ENCODE data around the gene DNAJB4.

DNA sequence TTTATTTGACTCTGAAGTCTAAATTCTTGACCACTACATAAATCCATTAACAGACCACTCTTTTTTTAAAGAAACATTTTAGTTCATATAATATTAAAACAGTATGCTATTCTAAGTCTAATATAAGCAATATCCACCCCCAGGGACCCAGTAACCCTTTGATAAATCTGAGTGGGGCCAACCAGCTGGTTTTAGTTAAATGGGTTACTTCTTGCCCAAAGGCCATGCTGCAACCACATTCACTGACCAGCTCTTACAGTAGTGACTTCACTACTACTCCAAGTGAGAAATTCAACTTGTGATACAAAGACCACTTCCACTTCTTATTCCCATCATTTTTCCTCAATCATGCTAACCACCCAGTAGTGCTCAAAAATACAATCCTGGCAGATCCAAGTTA, 46.3 kb upstream of the DNAJB4 start:
- TF ChIP-seq, protein P1, sequence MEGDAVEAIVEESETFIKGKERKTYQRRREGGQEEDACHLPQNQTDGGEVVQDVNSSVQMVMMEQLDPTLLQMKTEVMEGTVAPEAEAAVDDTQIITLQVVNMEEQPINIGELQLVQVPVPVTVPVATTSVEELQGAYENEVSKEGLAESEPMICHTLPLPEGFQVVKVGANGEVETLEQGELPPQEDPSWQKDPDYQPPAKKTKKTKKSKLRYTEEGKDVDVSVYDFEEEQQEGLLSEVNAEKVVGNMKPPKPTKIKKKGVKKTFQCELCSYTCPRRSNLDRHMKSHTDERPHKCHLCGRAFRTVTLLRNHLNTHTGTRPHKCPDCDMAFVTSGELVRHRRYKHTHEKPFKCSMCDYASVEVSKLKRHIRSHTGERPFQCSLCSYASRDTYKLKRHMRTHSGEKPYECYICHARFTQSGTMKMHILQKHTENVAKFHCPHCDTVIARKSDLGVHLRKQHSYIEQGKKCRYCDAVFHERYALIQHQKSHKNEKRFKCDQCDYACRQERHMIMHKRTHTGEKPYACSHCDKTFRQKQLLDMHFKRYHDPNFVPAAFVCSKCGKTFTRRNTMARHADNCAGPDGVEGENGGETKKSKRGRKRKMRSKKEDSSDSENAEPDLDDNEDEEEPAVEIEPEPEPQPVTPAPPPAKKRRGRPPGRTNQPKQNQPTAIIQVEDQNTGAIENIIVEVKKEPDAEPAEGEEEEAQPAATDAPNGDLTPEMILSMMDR (conservative IDR thresholded peaks at IDR 0.05; ENCODE audit: low read depth in 2 of 2) = no peak
- TF ChIP-seq CREB1 (CRISPR knock-in tag; IDR thresholded peaks at IDR 0.05; ENCODE audit: low read depth) = no peak
- TF ChIP-seq POLR2AphosphoS5 (IDR thresholded peaks at IDR 0.05; ENCODE audit: low read depth) = no peak
- TF ChIP-seq STAT1 (IDR thresholded peaks at IDR 0.05; ENCODE audit: unreplicated experiment) = no peak
- no peak for TF ChIP-seq EZH2 (IDR thresholded peaks at IDR 0.05; ENCODE audit: low read depth, unreplicated experiment)
- TF ChIP-seq, protein P2, sequence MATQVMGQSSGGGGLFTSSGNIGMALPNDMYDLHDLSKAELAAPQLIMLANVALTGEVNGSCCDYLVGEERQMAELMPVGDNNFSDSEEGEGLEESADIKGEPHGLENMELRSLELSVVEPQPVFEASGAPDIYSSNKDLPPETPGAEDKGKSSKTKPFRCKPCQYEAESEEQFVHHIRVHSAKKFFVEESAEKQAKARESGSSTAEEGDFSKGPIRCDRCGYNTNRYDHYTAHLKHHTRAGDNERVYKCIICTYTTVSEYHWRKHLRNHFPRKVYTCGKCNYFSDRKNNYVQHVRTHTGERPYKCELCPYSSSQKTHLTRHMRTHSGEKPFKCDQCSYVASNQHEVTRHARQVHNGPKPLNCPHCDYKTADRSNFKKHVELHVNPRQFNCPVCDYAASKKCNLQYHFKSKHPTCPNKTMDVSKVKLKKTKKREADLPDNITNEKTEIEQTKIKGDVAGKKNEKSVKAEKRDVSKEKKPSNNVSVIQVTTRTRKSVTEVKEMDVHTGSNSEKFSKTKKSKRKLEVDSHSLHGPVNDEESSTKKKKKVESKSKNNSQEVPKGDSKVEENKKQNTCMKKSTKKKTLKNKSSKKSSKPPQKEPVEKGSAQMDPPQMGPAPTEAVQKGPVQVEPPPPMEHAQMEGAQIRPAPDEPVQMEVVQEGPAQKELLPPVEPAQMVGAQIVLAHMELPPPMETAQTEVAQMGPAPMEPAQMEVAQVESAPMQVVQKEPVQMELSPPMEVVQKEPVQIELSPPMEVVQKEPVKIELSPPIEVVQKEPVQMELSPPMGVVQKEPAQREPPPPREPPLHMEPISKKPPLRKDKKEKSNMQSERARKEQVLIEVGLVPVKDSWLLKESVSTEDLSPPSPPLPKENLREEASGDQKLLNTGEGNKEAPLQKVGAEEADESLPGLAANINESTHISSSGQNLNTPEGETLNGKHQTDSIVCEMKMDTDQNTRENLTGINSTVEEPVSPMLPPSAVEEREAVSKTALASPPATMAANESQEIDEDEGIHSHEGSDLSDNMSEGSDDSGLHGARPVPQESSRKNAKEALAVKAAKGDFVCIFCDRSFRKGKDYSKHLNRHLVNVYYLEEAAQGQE (IDR thresholded peaks at IDR 0.05; ENCODE audit: unreplicated experiment) = no peak
- no peak for TF ChIP-seq NANOG (IDR thresholded peaks at IDR 0.05; ENCODE audit: borderline replicate concordance)
- TF ChIP-seq ZNF114 (CRISPR knock-in tag; IDR thresholded peaks at IDR 0.05) = no peak
- TF ChIP-seq EZH2phosphoT487 (IDR thresholded peaks at IDR 0.05; ENCODE audit: unreplicated experiment) = no peak
- TF ChIP-seq JUNB (IDR thresholded peaks at IDR 0.05; ENCODE audit: unreplicated experiment) = no peak
- TF ChIP-seq ZNF331 (CRISPR knock-in tag; IDR thresholded peaks at IDR 0.05; ENCODE audit: low read depth) = no peak

All from GM23338 (cell line).